Measurements from ENCODE around the gene DIP2B. TPM values are rescaled to one million over a fixed set of nuclear protein-coding genes. Genes with fewer than 3 reads are reported as not detected.
A peak's percentile ranks its signal among the peaks of the same experiment; 100 is the strongest.

The DIP2B gene
- total RNA-seq, 1 experiment from 2014 or later, result 26.1 TPM

GRCh38 chr12:50508970-50509663 is 4.3 kb downstream of the DIP2B start:
- ATAC-seq (no peak), DNase-seq (ENCODE audit: low spot score) (no peak)
- POLR2A ChIA-PET, result interaction anchor here (1.0 to 1.3 kb wide), 2 partner anchors 8 to 255 kb away, joined by 3 to 6 read pairs; no protein-coding TSS in a partner anchor
- H3K27ac Mint-ChIP-seq, result peak overlapping the region; percentile 85
- H3K27me3 Mint-ChIP-seq (ENCODE audit: low read depth), result no peaks in the 10 kb centered on the region
- no peaks in the 10 kb centered on the region for H3K36me3 Mint-ChIP-seq
- CTCF ChIA-PET, result interaction anchor here (0.6 to 3.5 kb wide), 6 partner anchors 28 to 256 kb away, joined by 3 to 17 read pairs (median 3); no protein-coding TSS in a partner anchor
- H3K4me1 Mint-ChIP-seq, result peaks cover 31% of the 10 kb centered on the region
- TF ChIP-seq, protein P1, sequence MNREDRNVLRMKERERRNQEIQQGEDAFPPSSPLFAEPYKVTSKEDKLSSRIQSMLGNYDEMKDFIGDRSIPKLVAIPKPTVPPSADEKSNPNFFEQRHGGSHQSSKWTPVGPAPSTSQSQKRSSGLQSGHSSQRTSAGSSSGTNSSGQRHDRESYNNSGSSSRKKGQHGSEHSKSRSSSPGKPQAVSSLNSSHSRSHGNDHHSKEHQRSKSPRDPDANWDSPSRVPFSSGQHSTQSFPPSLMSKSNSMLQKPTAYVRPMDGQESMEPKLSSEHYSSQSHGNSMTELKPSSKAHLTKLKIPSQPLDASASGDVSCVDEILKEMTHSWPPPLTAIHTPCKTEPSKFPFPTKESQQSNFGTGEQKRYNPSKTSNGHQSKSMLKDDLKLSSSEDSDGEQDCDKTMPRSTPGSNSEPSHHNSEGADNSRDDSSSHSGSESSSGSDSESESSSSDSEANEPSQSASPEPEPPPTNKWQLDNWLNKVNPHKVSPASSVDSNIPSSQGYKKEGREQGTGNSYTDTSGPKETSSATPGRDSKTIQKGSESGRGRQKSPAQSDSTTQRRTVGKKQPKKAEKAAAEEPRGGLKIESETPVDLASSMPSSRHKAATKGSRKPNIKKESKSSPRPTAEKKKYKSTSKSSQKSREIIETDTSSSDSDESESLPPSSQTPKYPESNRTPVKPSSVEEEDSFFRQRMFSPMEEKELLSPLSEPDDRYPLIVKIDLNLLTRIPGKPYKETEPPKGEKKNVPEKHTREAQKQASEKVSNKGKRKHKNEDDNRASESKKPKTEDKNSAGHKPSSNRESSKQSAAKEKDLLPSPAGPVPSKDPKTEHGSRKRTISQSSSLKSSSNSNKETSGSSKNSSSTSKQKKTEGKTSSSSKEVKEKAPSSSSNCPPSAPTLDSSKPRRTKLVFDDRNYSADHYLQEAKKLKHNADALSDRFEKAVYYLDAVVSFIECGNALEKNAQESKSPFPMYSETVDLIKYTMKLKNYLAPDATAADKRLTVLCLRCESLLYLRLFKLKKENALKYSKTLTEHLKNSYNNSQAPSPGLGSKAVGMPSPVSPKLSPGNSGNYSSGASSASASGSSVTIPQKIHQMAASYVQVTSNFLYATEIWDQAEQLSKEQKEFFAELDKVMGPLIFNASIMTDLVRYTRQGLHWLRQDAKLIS (CRISPR knock-in tag; IDR thresholded peaks at IDR 0.05; ENCODE audit: borderline replicate concordance), result no peak
- TF ChIP-seq GABPB1 (CRISPR knock-in tag; IDR thresholded peaks at IDR 0.05) (peak; percentile 42; the same call in 1 of the 2 replicates), OVOL2 (CRISPR knock-in tag; IDR thresholded peaks at IDR 0.05; ENCODE audit: borderline replicate concordance) (no peak)
- no peak overlapping the region for H3K4me3 Mint-ChIP-seq
- H3K9me3 Mint-ChIP-seq, result no peaks in the 10 kb centered on the region

DNA sequence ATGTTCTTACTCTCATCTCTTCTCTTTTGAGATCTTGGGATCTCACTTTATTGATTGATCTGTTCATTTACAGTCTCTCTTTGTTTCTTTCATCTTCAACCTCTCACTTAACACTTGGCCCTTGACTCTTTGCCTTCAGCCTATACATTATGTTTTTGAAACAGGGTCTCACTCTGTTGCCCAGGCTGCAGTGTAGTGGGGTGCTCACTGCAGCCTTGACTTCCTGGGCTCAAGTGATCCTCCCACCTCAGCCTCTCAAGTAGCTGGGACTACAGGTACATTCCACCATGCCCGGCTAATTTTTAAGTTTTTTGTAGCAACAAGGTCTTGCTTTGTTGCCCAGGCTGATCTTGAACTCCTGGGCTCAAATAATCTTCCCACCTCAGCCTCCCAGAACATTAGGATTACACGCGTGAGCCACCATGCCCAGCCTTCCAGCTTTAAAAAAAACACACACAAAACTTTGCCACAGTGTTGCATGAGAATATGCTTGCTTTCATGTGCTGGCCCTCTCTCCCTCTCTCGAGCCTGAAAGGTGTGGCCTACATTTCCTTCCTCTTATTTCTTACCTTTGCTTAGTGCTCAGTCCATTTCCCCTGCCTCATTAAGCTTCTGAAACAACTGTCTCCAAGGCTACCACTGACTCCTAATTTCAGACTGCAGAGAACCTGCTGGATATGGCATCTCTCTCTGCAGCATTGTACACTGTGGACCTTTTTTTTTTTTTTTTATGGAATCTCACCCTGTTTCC is 9.9 kb downstream of the DIP2B start:
- CTCF ChIA-PET, result interaction anchor here (0.7 to 1.0 kb wide), 2 partner anchors 10 to 82 kb away, joined by 4 read pairs; partner anchors contain the start of gene DIP2B
- H3K36me3 Mint-ChIP-seq, result peaks cover 6% of the 10 kb centered on the region; the same call in 1 of the 2 replicates
- DNase-seq (ENCODE audit: low spot score) (no peak), ATAC-seq (no peak)
- peak overlapping the region; percentile 21; the same call in 1 of the 2 replicates for H3K27ac Mint-ChIP-seq
- TF ChIP-seq, protein P2, sequence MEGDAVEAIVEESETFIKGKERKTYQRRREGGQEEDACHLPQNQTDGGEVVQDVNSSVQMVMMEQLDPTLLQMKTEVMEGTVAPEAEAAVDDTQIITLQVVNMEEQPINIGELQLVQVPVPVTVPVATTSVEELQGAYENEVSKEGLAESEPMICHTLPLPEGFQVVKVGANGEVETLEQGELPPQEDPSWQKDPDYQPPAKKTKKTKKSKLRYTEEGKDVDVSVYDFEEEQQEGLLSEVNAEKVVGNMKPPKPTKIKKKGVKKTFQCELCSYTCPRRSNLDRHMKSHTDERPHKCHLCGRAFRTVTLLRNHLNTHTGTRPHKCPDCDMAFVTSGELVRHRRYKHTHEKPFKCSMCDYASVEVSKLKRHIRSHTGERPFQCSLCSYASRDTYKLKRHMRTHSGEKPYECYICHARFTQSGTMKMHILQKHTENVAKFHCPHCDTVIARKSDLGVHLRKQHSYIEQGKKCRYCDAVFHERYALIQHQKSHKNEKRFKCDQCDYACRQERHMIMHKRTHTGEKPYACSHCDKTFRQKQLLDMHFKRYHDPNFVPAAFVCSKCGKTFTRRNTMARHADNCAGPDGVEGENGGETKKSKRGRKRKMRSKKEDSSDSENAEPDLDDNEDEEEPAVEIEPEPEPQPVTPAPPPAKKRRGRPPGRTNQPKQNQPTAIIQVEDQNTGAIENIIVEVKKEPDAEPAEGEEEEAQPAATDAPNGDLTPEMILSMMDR (IDR thresholded peaks at IDR 0.05), result no peak
- TF ChIP-seq SP1 (CRISPR knock-in tag; conservative IDR thresholded peaks at IDR 0.05), result no peak
- peak; percentile 44; the same call in 1 of the 2 replicates for TF ChIP-seq ZNF121 (CRISPR knock-in tag; IDR thresholded peaks at IDR 0.05)
- TF ChIP-seq ARID4B (CRISPR knock-in tag; IDR thresholded peaks at IDR 0.05; ENCODE audit: borderline replicate concordance), result no peak
- peaks cover 3% of the 10 kb centered on the region; the same call in 1 of the 2 replicates for H3K4me1 Mint-ChIP-seq
- POLR2A ChIA-PET, result no interaction called here
- H3K27me3 Mint-ChIP-seq (ENCODE audit: low read depth), result no peaks in the 10 kb centered on the region
- H3K4me3 Mint-ChIP-seq, result no peak overlapping the region
- H3K9me3 Mint-ChIP-seq, result no peaks in the 10 kb centered on the region

DNA sequence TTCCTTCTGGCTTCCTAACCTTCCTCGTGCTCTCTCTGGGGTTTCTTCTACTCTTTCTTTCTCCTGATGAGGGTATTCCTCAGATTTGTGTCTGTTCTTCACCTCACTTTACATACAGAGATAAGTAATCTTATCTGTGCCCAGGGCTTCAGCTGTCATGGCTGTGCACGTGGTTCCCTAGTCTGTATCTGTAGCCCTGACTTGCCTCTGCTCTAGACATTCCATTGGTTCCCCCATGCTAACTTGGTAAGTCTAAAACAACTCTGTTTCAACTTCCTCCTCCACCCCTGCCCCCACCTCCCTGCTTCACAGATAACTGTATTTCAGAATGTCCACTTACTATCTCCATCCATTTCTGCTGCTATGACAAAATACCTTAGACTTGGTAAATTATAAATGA is 10.8 kb downstream of the DIP2B start:
- H3K4me1 Mint-ChIP-seq, result peaks cover 3% of the 10 kb centered on the region; the same call in 1 of the 2 replicates
- H3K36me3 Mint-ChIP-seq, result peaks cover 6% of the 10 kb centered on the region; the same call in 1 of the 2 replicates
- POLR2A ChIA-PET, result no interaction called here
- no peak overlapping the region for H3K4me3 Mint-ChIP-seq
- CTCF ChIA-PET, result interaction anchor here (1.1 kb wide), 1 partner anchor 122 kb away, joined by 3 read pairs; no protein-coding TSS in a partner anchor
- H3K27me3 Mint-ChIP-seq (ENCODE audit: low read depth), result no peaks in the 10 kb centered on the region
- ATAC-seq (no peak), DNase-seq (ENCODE audit: low spot score) (no peak)
- no peaks in the 10 kb centered on the region for H3K9me3 Mint-ChIP-seq
- H3K27ac Mint-ChIP-seq, result peak overlapping the region; percentile 63; the same call in 1 of the 2 replicates
- TF ChIP-seq USF1 (CRISPR knock-in tag; IDR thresholded peaks at IDR 0.05), result no peak
- TF ChIP-seq, protein P2 (IDR thresholded peaks at IDR 0.05), result no peak
- TF ChIP-seq IRF2 (CRISPR knock-in tag; IDR thresholded peaks at IDR 0.05; ENCODE audit: borderline replicate concordance, low read depth), result no peak
- TF ChIP-seq ZNF396 (CRISPR knock-in tag; IDR thresholded peaks at IDR 0.05; ENCODE audit: borderline replicate concordance), result no peak
- TF ChIP-seq RORB (CRISPR knock-in tag; IDR thresholded peaks at IDR 0.05), result no peak
- TF ChIP-seq, protein P3, sequence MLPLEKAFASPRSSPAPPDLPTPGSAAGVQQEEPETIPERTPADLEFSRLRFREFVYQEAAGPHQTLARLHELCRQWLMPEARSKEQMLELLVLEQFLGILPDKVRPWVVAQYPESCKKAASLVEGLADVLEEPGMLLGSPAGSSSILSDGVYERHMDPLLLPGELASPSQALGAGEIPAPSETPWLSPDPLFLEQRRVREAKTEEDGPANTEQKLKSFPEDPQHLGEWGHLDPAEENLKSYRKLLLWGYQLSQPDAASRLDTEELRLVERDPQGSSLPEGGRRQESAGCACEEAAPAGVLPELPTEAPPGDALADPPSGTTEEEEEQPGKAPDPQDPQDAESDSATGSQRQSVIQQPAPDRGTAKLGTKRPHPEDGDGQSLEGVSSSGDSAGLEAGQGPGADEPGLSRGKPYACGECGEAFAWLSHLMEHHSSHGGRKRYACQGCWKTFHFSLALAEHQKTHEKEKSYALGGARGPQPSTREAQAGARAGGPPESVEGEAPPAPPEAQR (CRISPR knock-in tag; IDR thresholded peaks at IDR 0.05), result no peak
- TF ChIP-seq ELF4 (CRISPR knock-in tag; IDR thresholded peaks at IDR 0.05; ENCODE audit: low read depth), result no peak
